Epithelial cell of proximal tubule (primary cell): ENCODE results near the gene NR2C2. TPM values are rescaled to one million over a fixed set of nuclear protein-coding genes. Genes with fewer than 3 reads are reported as not detected.

Source experiments
- DNase-seq: peaks from one replicate; pipeline ENCODE4 v3.0.0-alpha.2; 2011; ENCODE audit warnings: low read depth
- H3K4me3 ChIP-seq: 2 replicates; pipeline ENCODE4 v1.5.1; 2011; ENCODE audit warnings: low read depth, mild to moderate bottlenecking, low read length
- total RNA-seq: library from RNA; depleted of rRNA; stranded (reverse); fragments of >200 nt; gene quantifications from 2 replicates; pipeline ENCODE4 v1.2.3, GENCODE V29; 2015
- TF ChIP-seq, protein P1 (sequence below): conservative IDR thresholded peaks from 2 replicates; pipeline ENCODE4 v1.5.1; 2012; ENCODE audit warnings: low read depth, mild to moderate bottlenecking, low read length

NR2C2 gene
- total RNA-seq, 1 donor from 2014 or later: 16.3 TPM

DNA sequence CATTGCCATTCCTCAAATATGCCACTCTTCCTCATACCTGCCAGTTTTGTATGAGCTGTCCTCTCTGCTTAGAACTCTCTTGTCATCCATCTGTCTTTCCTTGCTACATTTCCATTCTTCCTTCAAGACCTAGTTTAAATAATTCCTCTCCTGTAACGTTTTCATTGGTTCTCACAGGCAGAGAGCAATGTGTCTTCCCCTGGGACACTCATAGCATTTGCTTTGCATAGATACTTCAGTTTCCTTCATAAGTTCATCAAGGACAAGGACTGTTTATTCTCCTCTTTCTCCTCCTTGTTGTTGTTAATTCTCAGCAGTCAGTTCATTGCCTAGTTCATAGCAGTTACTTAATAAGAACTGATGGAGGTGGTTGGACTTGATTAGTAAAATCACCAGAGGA, 10.5 kb downstream of the NR2C2 start:
- TF ChIP-seq, protein P1, sequence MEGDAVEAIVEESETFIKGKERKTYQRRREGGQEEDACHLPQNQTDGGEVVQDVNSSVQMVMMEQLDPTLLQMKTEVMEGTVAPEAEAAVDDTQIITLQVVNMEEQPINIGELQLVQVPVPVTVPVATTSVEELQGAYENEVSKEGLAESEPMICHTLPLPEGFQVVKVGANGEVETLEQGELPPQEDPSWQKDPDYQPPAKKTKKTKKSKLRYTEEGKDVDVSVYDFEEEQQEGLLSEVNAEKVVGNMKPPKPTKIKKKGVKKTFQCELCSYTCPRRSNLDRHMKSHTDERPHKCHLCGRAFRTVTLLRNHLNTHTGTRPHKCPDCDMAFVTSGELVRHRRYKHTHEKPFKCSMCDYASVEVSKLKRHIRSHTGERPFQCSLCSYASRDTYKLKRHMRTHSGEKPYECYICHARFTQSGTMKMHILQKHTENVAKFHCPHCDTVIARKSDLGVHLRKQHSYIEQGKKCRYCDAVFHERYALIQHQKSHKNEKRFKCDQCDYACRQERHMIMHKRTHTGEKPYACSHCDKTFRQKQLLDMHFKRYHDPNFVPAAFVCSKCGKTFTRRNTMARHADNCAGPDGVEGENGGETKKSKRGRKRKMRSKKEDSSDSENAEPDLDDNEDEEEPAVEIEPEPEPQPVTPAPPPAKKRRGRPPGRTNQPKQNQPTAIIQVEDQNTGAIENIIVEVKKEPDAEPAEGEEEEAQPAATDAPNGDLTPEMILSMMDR: no peak
- DNase-seq: no peak
- H3K4me3 ChIP-seq: no peak overlapping the region

DNA sequence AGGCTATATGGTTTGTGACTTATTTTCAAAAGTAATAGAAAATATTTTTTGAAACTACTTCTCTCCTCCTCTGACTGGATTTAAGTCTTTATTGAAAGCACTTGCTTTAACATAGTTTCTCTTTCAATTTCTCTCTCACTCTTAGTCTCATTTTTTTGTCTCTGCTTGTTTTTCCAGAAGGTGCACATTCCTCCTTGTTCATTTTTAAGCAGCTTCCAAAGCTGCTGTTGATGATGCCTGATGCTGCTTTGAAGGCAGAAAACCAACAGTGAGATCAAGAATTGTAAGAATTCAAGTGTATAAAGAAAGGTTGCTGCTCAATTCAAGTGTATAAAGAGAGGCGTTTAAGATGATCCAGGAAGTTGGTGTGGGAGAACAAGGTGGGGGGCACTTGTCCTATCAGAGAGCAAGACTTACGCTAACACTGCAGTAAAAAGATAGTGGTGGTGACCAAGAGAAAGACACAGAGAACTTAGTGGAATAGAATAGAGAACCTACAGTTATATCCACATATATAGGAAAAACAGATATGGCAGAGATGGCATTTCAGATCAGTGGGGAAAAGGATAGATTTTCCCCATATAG, 12.1 kb downstream of the NR2C2 start:
- H3K4me3 ChIP-seq: no peak overlapping the region
- TF ChIP-seq, protein P1: no peak
- no peak for DNase-seq

DNA sequence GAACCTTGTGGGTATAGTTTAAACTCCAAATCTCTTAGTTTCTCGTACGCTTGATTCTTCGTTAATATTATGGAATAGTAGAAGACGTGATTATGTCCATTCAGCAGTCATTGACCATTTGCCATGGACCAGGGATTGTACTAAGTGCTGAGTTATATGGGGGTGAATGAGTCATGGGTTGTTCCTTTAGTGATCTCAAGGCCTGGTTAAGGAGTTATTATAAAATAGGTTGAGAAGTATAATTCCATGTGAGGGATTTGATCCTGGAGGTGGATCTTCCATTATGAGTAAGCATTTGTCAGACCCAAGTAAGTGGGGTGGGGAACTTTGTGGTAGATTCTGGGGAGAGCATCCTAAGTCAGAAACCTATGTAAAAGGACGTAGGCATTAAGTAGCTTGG, 15.4 kb downstream of the NR2C2 start:
- TF ChIP-seq, protein P1: no peak
- no peak overlapping the region for H3K4me3 ChIP-seq
- DNase-seq: no peak

DNA sequence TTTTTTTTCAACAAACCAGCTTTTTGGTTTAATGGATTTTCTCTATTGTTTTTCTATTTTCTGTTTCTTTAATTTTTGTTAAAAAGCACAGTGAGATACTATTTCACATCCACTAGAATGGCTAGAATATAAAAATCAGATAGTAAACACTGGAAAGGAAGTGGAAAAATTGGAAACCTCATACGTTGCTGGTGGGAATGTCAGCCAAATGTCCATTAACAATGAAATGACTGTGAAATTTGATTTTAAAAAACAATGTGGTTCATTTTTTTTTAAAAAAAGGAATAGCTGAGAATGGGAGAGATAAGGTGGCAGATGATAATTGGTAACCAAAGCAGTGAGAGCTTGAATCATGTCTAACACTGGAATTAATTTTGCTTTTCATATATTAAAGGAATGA, 19.9 kb downstream of the NR2C2 start:
- no peak for DNase-seq
- no peak overlapping the region for H3K4me3 ChIP-seq
- TF ChIP-seq, protein P1: no peak

DNA sequence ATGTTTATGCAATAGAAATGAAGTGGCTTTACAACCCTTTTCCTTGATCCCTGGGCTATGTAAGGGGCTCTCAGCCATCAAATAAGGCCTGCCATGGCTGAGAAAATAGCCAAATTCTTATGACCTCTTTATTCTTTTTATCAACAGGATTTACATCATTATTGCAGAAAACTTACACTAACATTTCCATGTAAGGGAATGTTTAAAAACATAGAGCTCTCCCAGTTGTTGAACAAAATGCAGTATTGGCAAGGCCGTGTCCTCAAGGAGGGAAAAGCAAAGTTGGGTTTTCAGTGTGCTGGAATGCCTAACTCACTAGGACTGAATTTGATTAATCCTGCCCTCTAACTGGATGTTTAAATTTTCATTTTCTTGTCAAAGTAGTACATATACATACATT, 22.3 kb downstream of the NR2C2 start:
- TF ChIP-seq, protein P1: no peak
- no peak overlapping the region for H3K4me3 ChIP-seq
- no peak for DNase-seq

DNA sequence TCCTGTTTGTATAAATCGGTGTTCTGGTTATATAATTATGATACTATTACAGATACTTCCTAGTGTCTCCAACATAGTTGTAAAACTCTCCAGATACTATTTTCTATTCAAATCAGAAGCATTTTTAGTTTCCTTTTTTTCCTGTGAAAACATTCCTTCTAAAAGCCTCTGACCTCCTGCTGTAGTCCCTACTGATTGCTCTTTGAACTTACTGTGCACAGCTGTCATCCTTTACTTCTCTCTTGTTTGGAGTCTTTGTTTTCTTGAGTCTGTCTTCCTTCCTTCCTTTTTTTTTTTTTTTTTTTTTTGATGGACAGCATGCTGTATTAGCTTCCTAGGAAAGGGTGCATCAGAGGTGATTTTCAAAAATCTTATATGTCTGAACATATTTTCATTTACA, 28.9 kb downstream of the NR2C2 start:
- TF ChIP-seq, protein P1: no peak
- DNase-seq: no peak
- H3K4me3 ChIP-seq: no peak overlapping the region

DNA sequence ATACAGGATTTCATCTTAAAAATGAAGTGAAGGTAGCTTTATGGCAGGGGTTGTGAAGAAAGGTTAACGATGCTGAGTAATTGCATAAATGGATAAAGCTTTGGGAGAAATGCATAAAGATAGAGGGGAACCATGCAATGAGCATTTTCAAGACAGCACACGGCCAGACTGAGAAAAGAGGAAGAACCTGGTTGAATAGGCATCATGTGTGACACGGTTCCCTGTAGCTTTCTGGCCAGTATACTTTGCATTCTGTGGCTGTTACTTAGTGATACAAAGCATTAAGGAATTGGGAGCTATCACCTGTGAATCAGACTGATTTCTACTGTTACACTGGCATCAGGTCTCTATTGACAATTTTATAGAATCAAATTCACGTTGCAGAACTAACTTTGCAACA, 33.3 kb downstream of the NR2C2 start:
- TF ChIP-seq, protein P1: no peak
- no peak overlapping the region for H3K4me3 ChIP-seq
- DNase-seq: no peak
